ENCODE data around the gene FOXO1.

DNA sequence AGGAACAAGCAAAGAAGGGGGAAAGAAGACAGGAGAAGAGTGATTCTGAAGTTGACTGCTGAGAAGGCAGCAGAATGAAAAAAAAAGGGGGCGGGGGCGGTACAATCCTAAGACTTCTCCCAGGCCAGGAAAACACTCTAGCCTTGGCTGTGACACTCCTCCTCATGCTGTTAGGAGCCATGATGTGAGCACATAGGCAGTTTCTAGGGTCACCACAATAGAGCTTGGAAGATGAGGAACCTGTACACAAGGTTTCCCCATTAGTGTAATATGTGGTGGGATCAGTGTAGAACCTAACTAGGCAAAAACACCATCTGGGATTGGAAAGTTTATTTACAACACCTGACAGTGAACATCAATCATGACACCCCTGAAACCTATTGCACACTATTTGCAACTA is 86.9 kb downstream of the FOXO1 start:
- TF ChIP-seq, protein P1, sequence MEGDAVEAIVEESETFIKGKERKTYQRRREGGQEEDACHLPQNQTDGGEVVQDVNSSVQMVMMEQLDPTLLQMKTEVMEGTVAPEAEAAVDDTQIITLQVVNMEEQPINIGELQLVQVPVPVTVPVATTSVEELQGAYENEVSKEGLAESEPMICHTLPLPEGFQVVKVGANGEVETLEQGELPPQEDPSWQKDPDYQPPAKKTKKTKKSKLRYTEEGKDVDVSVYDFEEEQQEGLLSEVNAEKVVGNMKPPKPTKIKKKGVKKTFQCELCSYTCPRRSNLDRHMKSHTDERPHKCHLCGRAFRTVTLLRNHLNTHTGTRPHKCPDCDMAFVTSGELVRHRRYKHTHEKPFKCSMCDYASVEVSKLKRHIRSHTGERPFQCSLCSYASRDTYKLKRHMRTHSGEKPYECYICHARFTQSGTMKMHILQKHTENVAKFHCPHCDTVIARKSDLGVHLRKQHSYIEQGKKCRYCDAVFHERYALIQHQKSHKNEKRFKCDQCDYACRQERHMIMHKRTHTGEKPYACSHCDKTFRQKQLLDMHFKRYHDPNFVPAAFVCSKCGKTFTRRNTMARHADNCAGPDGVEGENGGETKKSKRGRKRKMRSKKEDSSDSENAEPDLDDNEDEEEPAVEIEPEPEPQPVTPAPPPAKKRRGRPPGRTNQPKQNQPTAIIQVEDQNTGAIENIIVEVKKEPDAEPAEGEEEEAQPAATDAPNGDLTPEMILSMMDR (IDR thresholded peaks at IDR 0.05 in 8 of 11, conservative IDR thresholded peaks at IDR 0.05 in 3 of 11) = no peak
- no peak for TF ChIP-seq POLR2A (IDR thresholded peaks at IDR 0.05)
- no peak for TF ChIP-seq POLR2AphosphoS5 (IDR thresholded peaks at IDR 0.05)
